Activated B cell treated with CpG ODN at 0.5 μM for 24 hours (primary cell): ENCODE measurements around the gene CCDC141. TPM values are rescaled to one million over a fixed set of nuclear protein-coding genes. Genes with fewer than 3 reads are reported as not detected.
"Not testable (repeated sequence)": the region's sequence is repeated elsewhere in the genome, so short reads cannot be mapped to it uniquely, and the experiment has no call there.

ENCODE experiments used
- ATAC-seq: fragments of 200-7000 bp; cut with Tn5 transposase; one replicate; pipeline ENCODE4 v1.10.0; 2021; ENCODE audit warnings: low read depth, mild to moderate bottlenecking, moderate library complexity
- CTCF ChIA-PET: fragments of 350-600 bp; sonication (Branson Sonifier 250); formaldehyde crosslinking; loops from one replicate; lab custom pipeline; 2021; ENCODE audit warnings: antibody characterized with exemption; lab: Charles Lee
- POLR2A ChIA-PET: fragments of 350-600 bp; sonication (Branson Sonifier 250); formaldehyde crosslinking; loops from one replicate; lab custom pipeline; 2021; ENCODE audit warnings: antibody characterized with exemption; lab: Charles Lee
- DNase-seq: peaks from one replicate; pipeline ENCODE4 v3.0.0; 2022
- H3K27ac Mint-ChIP-seq: one replicate; pipeline ENCODE4 v1.8.0; 2020; ENCODE audit warnings: mixed read lengths
- H3K27me3 Mint-ChIP-seq: one replicate; pipeline ENCODE4 v1.8.0; 2021; ENCODE audit warnings: mixed read lengths
- H3K36me3 Mint-ChIP-seq: one replicate; pipeline ENCODE4 v1.8.0; 2021; ENCODE audit warnings: low read depth, mixed read lengths
- H3K4me1 Mint-ChIP-seq: one replicate; pipeline ENCODE4 v1.8.0; 2021; ENCODE audit warnings: mixed read lengths
- H3K4me3 Mint-ChIP-seq: one replicate; pipeline ENCODE4 v1.8.0; 2020; ENCODE audit warnings: mild to moderate bottlenecking, mixed read lengths
- H3K9me3 Mint-ChIP-seq: one replicate; pipeline ENCODE4 v1.8.0; 2020; ENCODE audit warnings: mixed read lengths
- intact Hi-C: fragments of 100-400 bp; cut with micrococcal nuclease; formaldehyde crosslinking; loops from one replicate; pipeline ENCODE4 v1.15.1; 2024
- total RNA-seq: library from RNA; stranded (reverse); gene quantifications from 2 replicates; pipeline ENCODE4 v1.2.3, GENCODE V29; 2022
- TF ChIP-seq, protein P1 (sequence below): fragments of 200-600 bp; IDR thresholded peaks from one replicate; pipeline ENCODE4 v1.8.0; 2022; ENCODE audit warnings: antibody characterized with exemption, mild to moderate bottlenecking

CCDC141 gene
- total RNA-seq, 1 donor from 2014 or later = 38.8 TPM

DNA sequence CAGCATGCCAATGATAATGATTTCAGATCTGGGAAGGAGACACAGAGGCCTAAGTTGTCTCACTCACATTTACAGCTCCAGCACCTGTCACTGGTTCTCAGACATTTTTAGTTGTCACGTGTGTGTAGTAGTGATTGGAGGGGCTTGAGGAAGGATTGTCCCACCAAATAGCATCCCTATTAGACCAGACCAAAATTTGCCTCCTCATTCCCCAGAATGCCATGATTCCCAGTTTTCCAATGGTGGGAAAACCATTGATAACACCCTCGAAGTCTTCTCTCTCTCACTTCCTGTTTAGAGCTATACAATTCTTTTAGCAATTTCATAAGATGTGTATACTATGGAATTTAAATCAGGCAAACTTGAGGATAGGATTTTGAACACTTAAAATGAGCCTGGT is 52.5 kb downstream of the CCDC141 start:
- intact Hi-C loops = no loop called here
- CTCF ChIA-PET = interaction anchor here (1.0 to 1.2 kb wide), 2 partner anchors 22 to 133 kb away, joined by 3 to 4 read pairs; no protein-coding TSS in a partner anchor
- no peak overlapping the region for H3K4me3 Mint-ChIP-seq
- H3K27ac Mint-ChIP-seq = no peak overlapping the region
- POLR2A ChIA-PET = interaction anchor here (1.4 to 1.7 kb wide), 2 partner anchors 23 to 52 kb away, joined by 3 to 5 read pairs; no protein-coding TSS in a partner anchor
- H3K36me3 Mint-ChIP-seq = peaks cover 2% of the 10 kb centered on the region
- peaks cover 2% of the 10 kb centered on the region for H3K9me3 Mint-ChIP-seq
- no peak for DNase-seq
- H3K4me1 Mint-ChIP-seq = peaks cover 27% of the 10 kb centered on the region
- TF ChIP-seq, protein P1, sequence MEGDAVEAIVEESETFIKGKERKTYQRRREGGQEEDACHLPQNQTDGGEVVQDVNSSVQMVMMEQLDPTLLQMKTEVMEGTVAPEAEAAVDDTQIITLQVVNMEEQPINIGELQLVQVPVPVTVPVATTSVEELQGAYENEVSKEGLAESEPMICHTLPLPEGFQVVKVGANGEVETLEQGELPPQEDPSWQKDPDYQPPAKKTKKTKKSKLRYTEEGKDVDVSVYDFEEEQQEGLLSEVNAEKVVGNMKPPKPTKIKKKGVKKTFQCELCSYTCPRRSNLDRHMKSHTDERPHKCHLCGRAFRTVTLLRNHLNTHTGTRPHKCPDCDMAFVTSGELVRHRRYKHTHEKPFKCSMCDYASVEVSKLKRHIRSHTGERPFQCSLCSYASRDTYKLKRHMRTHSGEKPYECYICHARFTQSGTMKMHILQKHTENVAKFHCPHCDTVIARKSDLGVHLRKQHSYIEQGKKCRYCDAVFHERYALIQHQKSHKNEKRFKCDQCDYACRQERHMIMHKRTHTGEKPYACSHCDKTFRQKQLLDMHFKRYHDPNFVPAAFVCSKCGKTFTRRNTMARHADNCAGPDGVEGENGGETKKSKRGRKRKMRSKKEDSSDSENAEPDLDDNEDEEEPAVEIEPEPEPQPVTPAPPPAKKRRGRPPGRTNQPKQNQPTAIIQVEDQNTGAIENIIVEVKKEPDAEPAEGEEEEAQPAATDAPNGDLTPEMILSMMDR = no peak
- ATAC-seq = no peak
- H3K27me3 Mint-ChIP-seq = no peaks in the 10 kb centered on the region

DNA sequence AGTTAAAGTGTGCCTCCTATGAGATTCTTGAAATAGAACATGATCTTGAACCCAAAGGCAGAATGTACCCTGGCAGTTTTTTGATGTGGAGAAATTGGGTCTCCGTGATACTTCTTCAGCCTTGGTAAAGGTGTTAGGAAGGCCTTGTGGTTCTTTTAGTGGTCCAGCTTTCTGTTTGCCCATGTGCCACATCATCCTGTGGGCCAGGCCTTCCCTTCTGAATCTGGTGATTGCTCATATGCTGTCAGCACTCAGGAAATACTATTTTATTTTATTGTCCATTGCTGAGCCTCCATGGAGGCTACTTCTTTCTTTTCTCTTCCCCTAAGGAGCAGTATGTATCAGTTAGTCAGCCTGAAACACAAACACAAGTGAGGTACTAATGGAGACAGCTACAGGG is 52.9 kb downstream of the CCDC141 start:
- TF ChIP-seq, protein P1 = no peak
- POLR2A ChIA-PET = interaction anchor here (1.7 kb wide), 1 partner anchor 24 kb away, joined by 5 read pairs; no protein-coding TSS in a partner anchor
- peaks cover 27% of the 10 kb centered on the region for H3K4me1 Mint-ChIP-seq
- H3K36me3 Mint-ChIP-seq = peaks cover 2% of the 10 kb centered on the region
- DNase-seq (no peak), ATAC-seq (no peak)
- CTCF ChIA-PET = interaction anchor here (1.0 to 1.2 kb wide), 2 partner anchors 22 to 133 kb away, joined by 3 to 4 read pairs; no protein-coding TSS in a partner anchor
- H3K27ac Mint-ChIP-seq = no peak overlapping the region
- no peaks in the 10 kb centered on the region for H3K27me3 Mint-ChIP-seq
- no peak overlapping the region for H3K4me3 Mint-ChIP-seq
- peaks cover 2% of the 10 kb centered on the region for H3K9me3 Mint-ChIP-seq
- intact Hi-C loops = no loop called here

DNA sequence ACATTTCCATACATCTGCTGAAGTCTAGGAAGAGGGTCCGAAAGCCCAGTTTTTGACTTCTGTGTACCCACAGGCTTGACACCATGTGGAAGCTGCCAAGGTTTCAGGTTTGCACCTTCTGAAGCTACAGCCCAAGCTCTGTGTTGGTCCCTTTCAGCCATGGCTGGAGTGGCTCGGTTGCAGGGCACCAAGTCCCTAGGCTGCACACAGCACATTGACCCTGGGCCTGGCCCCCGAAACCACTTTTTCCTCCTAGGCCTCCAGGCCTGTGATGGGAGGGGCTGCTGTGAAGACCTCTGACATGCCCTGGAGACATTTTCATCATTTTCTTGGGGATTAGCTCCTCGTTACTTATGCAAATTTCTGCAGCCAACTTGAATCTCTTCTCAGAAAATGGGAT is 55.7 kb downstream of the CCDC141 start:
- ChIA-PET CTCF (no interaction called here), POLR2A (no interaction called here)
- H3K27me3 Mint-ChIP-seq = no peaks in the 10 kb centered on the region
- peaks cover 2% of the 10 kb centered on the region for H3K36me3 Mint-ChIP-seq
- intact Hi-C loops = no loop called here
- ATAC-seq (no peak), DNase-seq (no peak)
- H3K27ac Mint-ChIP-seq = no peak overlapping the region
- H3K9me3 Mint-ChIP-seq = peaks cover 2% of the 10 kb centered on the region
- peaks cover 31% of the 10 kb centered on the region for H3K4me1 Mint-ChIP-seq
- TF ChIP-seq, protein P1 = no peak
- H3K4me3 Mint-ChIP-seq = no peak overlapping the region

DNA sequence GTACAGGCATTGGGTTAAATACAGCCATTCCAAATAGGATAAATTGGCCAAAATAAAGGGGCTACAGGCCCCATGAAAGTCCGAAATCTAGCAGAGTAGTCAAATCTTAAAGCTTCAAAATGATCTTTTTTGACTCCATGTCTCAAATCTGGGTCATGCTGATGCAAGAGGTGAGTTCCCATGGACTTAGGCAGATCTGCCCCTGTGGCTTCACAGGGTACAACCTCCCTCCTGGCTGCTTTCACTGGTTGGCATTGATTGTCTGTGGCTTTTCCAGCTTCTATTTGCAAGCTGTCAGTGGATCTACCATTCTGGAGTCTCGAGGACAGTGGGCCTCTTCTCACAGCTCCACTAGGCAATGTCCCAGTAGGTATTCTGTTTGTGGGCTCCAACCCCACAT is 56.1 kb downstream of the CCDC141 start:
- intact Hi-C loops = no loop called here
- H3K4me3 Mint-ChIP-seq = no peak overlapping the region
- no peaks in the 10 kb centered on the region for H3K27me3 Mint-ChIP-seq
- ChIA-PET POLR2A (no interaction called here), CTCF (no interaction called here)
- no peak for ATAC-seq
- H3K36me3 Mint-ChIP-seq = peaks cover 2% of the 10 kb centered on the region
- H3K4me1 Mint-ChIP-seq = peaks cover 26% of the 10 kb centered on the region
- no peak for DNase-seq
- no peak overlapping the region for H3K27ac Mint-ChIP-seq
- TF ChIP-seq, protein P1 = no peak
- peaks cover 2% of the 10 kb centered on the region for H3K9me3 Mint-ChIP-seq

DNA sequence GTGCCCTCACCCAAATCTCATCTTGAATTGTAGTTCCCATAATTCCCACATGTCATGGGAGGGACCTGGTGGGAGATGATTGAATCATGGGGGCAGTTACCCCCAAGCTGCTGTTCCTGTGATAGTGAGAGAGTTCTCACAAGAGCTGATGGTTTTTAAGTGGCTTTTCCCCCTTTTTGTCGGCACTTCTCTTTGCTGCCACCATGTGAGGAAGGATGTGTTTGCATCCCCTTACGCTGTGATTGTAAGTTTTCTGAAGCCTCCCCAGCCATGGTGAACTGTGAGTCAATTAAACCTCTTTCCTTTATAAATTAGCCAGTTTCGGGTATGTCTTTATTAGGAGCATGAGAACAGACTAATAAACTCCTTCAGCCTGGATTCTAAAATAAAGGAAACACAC is 57.2 kb downstream of the CCDC141 start:
- intact Hi-C loops, H3K9me3 Mint-ChIP-seq, H3K36me3 Mint-ChIP-seq, POLR2A ChIA-PET, H3K27ac Mint-ChIP-seq, H3K27me3 Mint-ChIP-seq, DNase-seq, ATAC-seq, H3K4me3 Mint-ChIP-seq, CTCF ChIA-PET: not testable (repeated sequence)
- H3K4me1 Mint-ChIP-seq = peaks cover 17% of the 10 kb centered on the region
